ENCODE results near the gene ZNF343.

DNA sequence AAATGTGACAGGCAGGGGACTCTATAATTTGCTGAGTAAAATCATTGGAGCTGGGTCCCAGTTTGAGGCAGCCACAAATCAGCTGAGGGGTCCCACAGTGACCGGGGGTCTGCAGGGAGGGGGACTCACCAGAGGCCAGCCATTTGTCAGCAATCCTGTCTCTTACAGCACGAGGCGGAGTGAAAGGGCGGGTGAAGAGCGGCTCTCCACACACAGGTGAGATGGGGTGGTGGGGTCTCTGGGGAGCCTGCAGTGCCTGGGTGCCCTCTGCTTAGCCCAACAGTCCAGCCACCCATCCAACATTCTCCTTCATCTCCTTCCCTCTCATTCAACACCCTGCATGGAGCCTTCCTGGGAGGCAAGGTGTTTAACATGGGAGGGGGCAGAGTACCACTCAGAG is 28.4 kb upstream of the ZNF343 start:
- TF ChIP-seq ZFX (IDR thresholded peaks at IDR 0.05), result no peak
- TF ChIP-seq, protein P1, sequence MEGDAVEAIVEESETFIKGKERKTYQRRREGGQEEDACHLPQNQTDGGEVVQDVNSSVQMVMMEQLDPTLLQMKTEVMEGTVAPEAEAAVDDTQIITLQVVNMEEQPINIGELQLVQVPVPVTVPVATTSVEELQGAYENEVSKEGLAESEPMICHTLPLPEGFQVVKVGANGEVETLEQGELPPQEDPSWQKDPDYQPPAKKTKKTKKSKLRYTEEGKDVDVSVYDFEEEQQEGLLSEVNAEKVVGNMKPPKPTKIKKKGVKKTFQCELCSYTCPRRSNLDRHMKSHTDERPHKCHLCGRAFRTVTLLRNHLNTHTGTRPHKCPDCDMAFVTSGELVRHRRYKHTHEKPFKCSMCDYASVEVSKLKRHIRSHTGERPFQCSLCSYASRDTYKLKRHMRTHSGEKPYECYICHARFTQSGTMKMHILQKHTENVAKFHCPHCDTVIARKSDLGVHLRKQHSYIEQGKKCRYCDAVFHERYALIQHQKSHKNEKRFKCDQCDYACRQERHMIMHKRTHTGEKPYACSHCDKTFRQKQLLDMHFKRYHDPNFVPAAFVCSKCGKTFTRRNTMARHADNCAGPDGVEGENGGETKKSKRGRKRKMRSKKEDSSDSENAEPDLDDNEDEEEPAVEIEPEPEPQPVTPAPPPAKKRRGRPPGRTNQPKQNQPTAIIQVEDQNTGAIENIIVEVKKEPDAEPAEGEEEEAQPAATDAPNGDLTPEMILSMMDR (conservative IDR thresholded peaks at IDR 0.05), result no peak
